Mucosa of stomach (tissue), 1 donor: ENCODE results near the gene CEP112.

ENCODE experiments used
- H3K27me3 ChIP-seq: one replicate; pipeline ENCODE4 v1.7.0; 2013; ENCODE audit warnings: mild to moderate bottlenecking, low read length; ENCODE audit not compliant: control insufficient read depth, insufficient read depth
- H3K36me3 ChIP-seq: one replicate; pipeline ENCODE4 v1.7.0; 2013; ENCODE audit warnings: low read length; ENCODE audit not compliant: control insufficient read depth, insufficient read depth
- H3K4me1 ChIP-seq: one replicate; pipeline ENCODE4 v1.7.0; 2013; ENCODE audit warnings: mild to moderate bottlenecking, low read length; ENCODE audit not compliant: control insufficient read depth, insufficient read depth
- H3K4me3 ChIP-seq: one replicate; pipeline ENCODE4 v1.7.0; 2013; ENCODE audit warnings: low read length
- H3K9ac ChIP-seq: one replicate; pipeline ENCODE4 v1.7.0; 2013; ENCODE audit warnings: mild to moderate bottlenecking, low read length, moderate library complexity
- H3K9me3 ChIP-seq: one replicate; pipeline ENCODE4 v1.7.0; 2013; ENCODE audit warnings: mild to moderate bottlenecking, low read length, moderate library complexity; ENCODE audit not compliant: control insufficient read depth
- donor health status: Pancreatic carcinoma.

The CEP112 gene

DNA sequence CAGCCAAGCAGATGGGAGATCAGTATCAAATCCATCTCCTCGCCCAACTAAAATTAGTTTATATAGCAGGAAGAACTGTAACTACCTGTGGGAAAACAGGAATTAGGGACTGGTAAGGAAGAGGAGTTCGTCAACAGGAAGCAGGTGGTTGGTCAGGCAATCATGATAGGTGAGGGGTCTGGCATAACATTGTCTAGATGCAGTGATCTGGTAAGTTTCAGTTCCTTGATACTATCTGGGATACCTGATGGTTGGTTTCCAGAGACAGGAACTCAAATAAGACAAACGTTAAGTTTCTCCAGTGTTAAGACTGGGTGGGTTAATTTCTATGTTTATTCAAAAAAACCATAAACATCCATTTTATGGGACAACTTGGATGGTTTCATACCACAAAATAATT is 53.8 kb downstream of the CEP112 start:
- Histone ChIP-seq H3K9me3 (no peaks in the 10 kb centered on the region), H3K9ac (no peak overlapping the region), H3K4me3 (no peak overlapping the region), H3K4me1 (no peaks in the 10 kb centered on the region), H3K36me3 (no peaks in the 10 kb centered on the region), H3K27me3 (no peaks in the 10 kb centered on the region)

DNA sequence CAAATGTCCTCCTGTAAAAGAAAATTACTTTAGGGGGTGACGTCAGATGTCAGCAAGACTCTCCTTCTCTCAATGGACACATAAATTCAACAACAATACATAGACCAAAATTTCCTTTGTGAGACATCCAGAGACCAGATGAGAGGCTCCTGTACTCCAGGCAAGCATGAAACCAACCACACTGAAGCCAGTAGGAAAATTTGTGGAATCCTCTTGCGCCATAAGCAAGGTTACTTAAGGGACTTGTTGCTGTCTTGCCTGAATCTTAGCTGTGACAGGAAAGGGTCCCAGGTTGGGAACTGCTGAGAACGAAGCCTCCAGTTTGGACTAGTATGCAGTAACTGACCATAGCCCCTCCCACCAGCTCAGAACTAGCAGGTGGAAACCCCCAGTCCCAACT is 56.0 kb downstream of the CEP112 start:
- no peaks in the 10 kb centered on the region for H3K4me1 ChIP-seq
- H3K27me3 ChIP-seq: no peaks in the 10 kb centered on the region
- no peaks in the 10 kb centered on the region for H3K36me3 ChIP-seq
- H3K9me3 ChIP-seq: no peaks in the 10 kb centered on the region
- H3K9ac ChIP-seq: no peak overlapping the region
- H3K4me3 ChIP-seq: no peak overlapping the region

DNA sequence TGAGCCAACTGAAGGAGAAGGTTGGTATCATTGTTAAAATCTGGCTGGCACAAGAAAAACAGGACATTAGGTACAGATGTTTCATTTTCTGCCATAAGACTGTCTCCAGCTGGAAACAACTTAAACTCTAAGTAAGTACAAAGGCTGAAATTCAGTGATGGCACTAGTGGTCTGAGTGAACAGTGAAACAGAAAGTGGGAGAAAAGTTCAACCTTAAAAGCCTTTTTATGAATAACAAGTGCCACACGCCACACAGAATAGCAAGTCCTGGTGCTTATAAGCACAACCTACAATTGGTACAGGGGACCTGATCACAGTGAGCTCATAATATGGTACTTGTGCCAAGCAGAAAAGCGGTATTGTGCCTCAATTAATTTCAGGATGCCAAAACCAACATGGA is 56.7 kb downstream of the CEP112 start:
- H3K27me3 ChIP-seq: no peaks in the 10 kb centered on the region
- no peaks in the 10 kb centered on the region for H3K9me3 ChIP-seq
- no peak overlapping the region for H3K4me3 ChIP-seq
- H3K9ac ChIP-seq: no peak overlapping the region
- H3K36me3 ChIP-seq: no peaks in the 10 kb centered on the region
- H3K4me1 ChIP-seq: no peaks in the 10 kb centered on the region

DNA sequence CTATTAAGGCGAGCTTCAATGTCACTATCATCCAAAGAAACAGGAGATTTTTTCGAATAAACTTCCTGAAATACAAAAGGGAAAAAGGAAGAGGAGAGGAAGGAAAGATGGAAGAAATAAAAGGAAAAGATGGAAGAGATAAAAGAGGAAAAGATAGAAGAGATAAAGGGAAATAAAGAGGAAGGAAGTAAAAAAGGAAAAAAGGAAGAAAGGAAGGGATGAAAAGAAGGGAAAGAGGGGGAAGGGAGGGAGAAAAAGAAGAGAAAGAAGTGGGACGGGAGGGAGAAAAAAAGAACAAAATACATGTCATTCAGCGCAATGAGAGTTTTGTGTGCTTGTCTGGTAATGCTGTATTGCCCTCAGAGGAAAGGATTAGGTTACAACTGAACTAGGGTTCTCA is 62.2 kb downstream of the CEP112 start:
- Histone ChIP-seq H3K4me3 (no peak overlapping the region), H3K4me1 (no peaks in the 10 kb centered on the region), H3K9ac (no peak overlapping the region), H3K27me3 (no peaks in the 10 kb centered on the region), H3K9me3 (no peaks in the 10 kb centered on the region), H3K36me3 (no peaks in the 10 kb centered on the region)

DNA sequence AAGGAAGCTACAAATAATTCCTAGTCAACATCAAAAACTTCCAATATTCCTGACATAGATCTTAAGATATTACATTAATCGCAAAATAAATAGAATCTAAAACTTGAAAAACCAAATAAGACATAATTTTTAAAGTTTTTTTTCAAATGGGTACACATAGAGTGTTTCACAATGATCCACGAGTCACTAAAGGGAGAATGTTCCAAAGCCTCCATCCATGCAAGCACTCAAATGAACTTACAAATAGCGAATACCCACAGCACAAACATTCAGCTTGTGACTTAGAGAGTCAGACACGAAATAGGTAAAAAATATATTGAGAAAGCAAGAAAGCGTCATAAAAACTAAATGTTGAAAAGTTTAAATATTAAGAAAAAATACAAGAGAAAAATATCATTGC is 65.7 kb downstream of the CEP112 start:
- H3K27me3 ChIP-seq: no peaks in the 10 kb centered on the region
- no peaks in the 10 kb centered on the region for H3K9me3 ChIP-seq
- H3K36me3 ChIP-seq: no peaks in the 10 kb centered on the region
- no peak overlapping the region for H3K9ac ChIP-seq
- no peak overlapping the region for H3K4me3 ChIP-seq
- H3K4me1 ChIP-seq: no peaks in the 10 kb centered on the region

DNA sequence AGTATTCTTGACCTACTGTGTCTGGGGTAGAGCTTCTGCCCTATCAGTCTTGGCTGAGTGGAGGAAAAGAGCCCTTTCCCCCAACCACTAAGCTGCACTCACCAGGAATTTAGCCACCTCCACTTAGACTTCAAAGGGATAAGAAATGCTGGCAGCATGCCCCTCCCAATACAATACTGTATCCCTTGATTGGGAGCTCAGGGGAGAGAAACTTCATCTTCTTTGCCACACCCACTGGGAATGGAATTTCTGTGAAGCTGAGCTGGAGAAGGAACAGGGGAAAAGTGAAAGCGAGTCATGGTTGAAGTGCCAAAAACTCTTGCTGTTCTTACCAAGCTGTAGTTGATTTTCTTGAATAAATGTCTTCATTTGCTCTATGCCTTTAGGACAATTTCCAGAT is 68.8 kb downstream of the CEP112 start:
- Histone ChIP-seq H3K36me3 (no peaks in the 10 kb centered on the region), H3K9ac (no peak overlapping the region), H3K4me3 (no peak overlapping the region), H3K9me3 (no peaks in the 10 kb centered on the region), H3K4me1 (no peaks in the 10 kb centered on the region), H3K27me3 (no peaks in the 10 kb centered on the region)

DNA sequence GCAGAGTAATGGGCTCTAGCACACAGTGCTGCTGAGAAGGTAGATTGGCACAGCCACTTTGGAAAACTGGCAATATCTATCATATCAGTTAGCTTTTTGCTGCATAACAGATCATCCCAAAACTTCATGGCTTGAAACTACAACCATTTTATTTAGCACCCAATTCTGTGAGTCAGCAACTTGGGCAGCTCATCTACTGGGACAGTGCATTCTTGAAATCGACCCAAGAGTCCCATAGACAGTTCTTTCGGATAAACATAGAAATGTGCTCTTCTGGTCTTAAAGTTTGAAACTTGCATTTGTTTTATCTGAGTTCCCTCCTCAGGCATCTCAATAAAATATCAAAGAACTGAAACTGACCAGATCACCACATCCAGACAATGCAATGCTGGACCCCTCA is 76.7 kb downstream of the CEP112 start:
- no peaks in the 10 kb centered on the region for H3K36me3 ChIP-seq
- no peaks in the 10 kb centered on the region for H3K27me3 ChIP-seq
- no peak overlapping the region for H3K9ac ChIP-seq
- no peaks in the 10 kb centered on the region for H3K4me1 ChIP-seq
- H3K9me3 ChIP-seq: no peaks in the 10 kb centered on the region
- H3K4me3 ChIP-seq: no peak overlapping the region

DNA sequence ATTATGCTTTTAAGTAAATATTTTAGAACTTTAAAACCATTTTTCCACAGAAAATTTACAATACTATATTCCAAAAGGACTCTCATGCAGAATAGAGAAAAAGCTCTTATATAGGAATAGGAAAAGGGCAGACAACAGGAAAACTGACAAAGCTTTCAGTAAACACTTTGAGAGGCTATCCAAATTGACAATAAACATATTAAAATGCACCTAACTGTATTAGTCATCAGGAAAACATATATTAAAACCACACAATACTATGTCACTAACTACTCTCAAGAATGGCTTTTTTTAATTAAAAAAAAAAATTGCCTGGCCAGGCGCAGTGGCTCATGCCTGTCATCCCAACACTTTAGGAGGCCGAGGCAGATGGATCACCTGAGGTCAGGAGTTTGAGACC is 77.3 kb downstream of the CEP112 start:
- Histone ChIP-seq H3K4me3 (no peak overlapping the region), H3K9me3 (no peaks in the 10 kb centered on the region), H3K9ac (no peak overlapping the region), H3K4me1 (no peaks in the 10 kb centered on the region), H3K27me3 (no peaks in the 10 kb centered on the region), H3K36me3 (no peaks in the 10 kb centered on the region)

DNA sequence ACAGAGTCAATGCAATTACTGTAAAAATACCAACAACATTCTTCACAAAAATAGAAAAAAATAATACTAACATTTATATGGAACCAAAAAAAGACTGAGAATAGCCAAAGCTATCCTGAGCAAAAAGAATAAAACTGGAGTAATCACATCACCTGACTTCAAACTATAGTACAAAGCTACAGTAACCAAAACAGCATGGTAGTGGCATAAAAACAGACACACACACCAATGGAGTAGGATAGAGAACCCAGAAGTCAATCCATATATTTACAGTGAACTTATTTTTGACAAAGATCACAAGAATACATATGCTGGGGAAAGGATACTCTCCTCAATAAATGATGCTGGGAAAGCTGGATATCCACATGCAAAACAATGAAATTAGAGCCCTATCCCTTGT is 84.2 kb downstream of the CEP112 start:
- Histone ChIP-seq H3K4me3 (no peak overlapping the region), H3K36me3 (no peaks in the 10 kb centered on the region), H3K9me3 (no peaks in the 10 kb centered on the region), H3K4me1 (no peaks in the 10 kb centered on the region), H3K27me3 (no peaks in the 10 kb centered on the region), H3K9ac (no peak overlapping the region)

DNA sequence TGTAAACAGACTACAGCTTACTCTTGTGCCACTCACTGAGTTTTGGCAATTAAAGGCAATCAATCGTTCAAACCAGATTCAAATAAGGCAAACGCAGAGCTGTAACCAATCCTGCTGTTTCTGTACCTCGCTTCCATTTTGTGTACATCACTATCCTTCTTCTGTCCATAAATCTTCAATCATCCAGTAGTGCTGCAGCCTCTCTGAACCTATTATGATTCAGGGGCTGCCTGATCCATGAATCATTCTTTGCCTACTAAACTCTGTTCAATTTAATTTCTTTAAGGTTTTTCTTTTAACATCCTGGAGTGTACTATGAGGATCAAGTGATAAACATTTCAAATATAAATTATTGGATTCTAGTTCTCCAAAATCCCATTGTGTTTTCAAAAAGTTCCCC is 93.9 kb downstream of the CEP112 start:
- H3K9ac ChIP-seq: no peak overlapping the region
- H3K4me3 ChIP-seq: no peak overlapping the region
- H3K27me3 ChIP-seq: no peaks in the 10 kb centered on the region
- no peaks in the 10 kb centered on the region for H3K9me3 ChIP-seq
- H3K4me1 ChIP-seq: no peaks in the 10 kb centered on the region
- H3K36me3 ChIP-seq: no peaks in the 10 kb centered on the region

DNA sequence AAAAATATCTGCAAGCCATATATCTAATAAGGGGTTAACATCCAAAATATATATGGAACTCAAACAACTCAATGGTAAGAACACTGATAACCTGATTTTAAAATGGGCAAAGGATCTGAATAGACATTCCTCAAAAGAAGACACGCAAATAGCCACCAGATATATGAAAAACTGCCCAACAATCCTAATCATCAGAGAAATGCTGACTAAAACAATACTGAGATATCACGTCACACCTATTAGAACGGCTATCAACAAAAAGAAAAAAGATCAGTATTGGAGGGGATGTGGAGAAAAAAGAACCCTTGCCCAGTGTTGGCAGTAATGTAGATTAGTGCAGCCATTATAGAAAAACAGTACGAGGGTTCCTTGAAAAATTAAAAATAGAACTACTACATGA is 97.2 kb downstream of the CEP112 start:
- no peak overlapping the region for H3K4me3 ChIP-seq
- H3K9me3 ChIP-seq: no peaks in the 10 kb centered on the region
- H3K9ac ChIP-seq: no peak overlapping the region
- no peaks in the 10 kb centered on the region for H3K36me3 ChIP-seq
- H3K27me3 ChIP-seq: no peaks in the 10 kb centered on the region
- no peaks in the 10 kb centered on the region for H3K4me1 ChIP-seq

DNA sequence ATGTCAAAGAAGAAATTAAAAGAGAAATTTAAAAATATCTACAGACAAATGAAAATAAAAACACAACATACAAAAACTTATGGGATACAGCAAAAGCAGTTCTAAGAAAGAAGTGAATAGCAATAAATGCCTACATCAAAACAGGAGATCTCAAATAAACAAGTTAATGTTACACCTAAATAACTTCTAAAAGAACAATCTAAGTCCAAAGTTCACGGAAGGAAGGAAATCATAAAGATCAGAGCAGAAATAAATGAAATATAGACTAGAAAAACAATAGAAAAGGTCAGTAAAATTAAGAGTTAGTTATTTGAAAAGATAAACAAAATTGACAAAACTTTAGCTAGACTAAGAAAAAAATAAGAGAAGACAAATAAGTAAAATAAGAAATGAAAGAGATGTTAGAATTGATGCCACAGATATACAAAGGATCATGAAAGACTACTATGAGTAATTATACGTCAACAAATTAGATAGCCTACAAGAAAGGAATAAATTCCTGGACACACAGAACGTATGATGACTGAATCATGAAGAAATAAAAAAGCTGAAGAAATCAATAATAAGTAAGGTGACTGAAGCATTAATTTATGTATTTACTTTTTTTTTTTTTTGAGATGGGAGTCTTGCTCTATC is 100.4 kb downstream of the CEP112 start:
- Histone ChIP-seq H3K9ac (no peak overlapping the region), H3K36me3 (no peaks in the 10 kb centered on the region), H3K27me3 (no peaks in the 10 kb centered on the region), H3K4me1 (no peaks in the 10 kb centered on the region), H3K9me3 (no peaks in the 10 kb centered on the region), H3K4me3 (no peak overlapping the region)

DNA sequence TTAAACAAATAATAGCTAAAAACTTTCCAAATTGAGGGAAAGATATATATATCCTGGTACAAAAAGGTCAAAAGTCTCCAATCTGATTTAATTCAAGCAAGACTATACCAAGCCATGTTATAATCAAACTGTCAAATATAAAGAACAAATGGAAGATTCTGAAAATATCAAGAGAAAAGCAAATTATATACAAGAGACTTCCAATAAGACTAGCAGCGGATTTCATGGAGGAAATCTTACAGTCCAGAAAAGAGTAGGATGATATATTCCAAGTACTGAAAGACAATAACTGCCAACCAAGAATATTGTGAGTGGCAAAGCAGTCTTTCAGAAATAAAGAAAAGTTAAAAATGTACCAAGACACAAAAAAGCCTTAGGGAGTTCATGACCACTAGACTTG is 102.2 kb downstream of the CEP112 start:
- Histone ChIP-seq H3K27me3 (no peaks in the 10 kb centered on the region), H3K4me1 (no peaks in the 10 kb centered on the region), H3K4me3 (no peak overlapping the region), H3K9me3 (no peaks in the 10 kb centered on the region), H3K9ac (no peak overlapping the region), H3K36me3 (no peaks in the 10 kb centered on the region)
